MM.1S (cell line): ENCODE data around the gene ATP9A.

Experiments used
- CTCF ChIP-seq: fragments of 300-600 bp; sonication (generic); IDR thresholded peaks from 2 replicates; pipeline ENCODE4 v1.5.1; 2016; ENCODE audit warnings: antibody characterized with exemption, low read length, mixed read lengths
- EZH2 ChIP-seq: fragments of 300-600 bp; sonication (generic); optimal IDR thresholded peaks from 2 replicates; pipeline ENCODE3; 2017; ENCODE audit warnings: low read depth, mild to moderate bottlenecking, antibody characterized with exemption, low read length, mixed read lengths
- EZH2phosphoT487 ChIP-seq: fragments of 300-600 bp; sonication (generic); IDR thresholded peaks from 2 replicates; pipeline ENCODE4 v1.6.1; 2018; ENCODE audit warnings: antibody characterized with exemption, low read length

GRCh38 chr20:51691703-51692102 is 76.5 kb downstream of the ATP9A start:
- TF ChIP-seq CTCF (no peak), EZH2phosphoT487 (no peak), EZH2 (no peak)
